Measurements from ENCODE around the gene MESP2. TPM values are rescaled to one million over a fixed set of nuclear protein-coding genes. Genes with fewer than 3 reads are reported as not detected.
A peak's percentile ranks its signal among the peaks of the same experiment; 100 is the strongest.

MESP2 gene, protein sequence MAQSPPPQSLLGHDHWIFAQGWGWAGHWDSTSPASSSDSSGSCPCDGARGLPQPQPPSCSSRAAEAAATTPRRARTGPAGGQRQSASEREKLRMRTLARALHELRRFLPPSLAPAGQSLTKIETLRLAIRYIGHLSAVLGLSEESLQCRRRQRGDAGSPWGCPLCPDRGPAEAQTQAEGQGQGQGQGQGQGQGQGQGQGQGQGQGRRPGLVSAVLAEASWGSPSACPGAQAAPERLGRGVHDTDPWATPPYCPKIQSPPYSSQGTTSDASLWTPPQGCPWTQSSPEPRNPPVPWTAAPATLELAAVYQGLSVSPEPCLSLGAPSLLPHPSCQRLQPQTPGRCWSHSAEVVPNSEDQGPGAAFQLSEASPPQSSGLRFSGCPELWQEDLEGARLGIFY
- 1.3 TPM for polyA plus RNA-seq (2013, experiment 1 of 2; ENCODE audit: insufficient read length)
- polyA plus RNA-seq (2013, experiment 2 of 2; ENCODE audit: insufficient read length): 0.72 TPM

DNA sequence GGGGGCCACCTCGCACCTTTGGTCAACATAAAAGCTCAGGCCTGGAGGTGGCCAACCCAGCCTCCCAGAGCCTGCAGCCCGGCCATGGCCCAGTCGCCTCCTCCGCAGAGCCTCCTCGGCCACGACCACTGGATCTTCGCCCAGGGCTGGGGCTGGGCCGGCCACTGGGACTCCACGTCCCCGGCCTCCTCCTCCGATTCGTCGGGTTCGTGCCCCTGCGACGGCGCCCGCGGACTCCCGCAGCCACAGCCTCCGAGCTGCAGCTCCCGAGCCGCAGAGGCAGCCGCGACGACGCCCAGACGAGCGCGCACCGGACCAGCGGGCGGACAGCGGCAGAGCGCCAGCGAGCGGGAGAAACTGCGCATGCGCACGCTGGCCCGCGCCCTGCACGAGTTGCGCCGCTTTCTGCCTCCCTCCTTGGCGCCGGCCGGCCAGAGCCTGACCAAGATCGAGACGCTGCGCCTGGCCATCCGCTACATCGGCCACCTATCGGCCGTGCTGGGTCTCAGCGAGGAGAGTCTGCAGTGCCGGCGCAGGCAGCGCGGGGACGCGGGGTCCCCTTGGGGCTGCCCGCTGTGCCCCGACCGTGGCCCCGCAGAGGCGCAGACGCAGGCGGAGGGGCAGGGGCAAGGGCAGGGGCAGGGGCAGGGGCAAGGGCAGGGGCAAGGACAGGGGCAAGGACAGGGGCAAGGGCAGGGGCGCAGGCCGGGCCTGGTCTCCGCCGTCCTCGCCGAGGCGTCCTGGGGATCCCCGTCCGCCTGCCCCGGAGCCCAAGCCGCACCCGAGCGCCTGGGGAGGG lies at the start of gene MESP2:
Gene MESP2, plus strand, starts transcription at position 59 of the 799 bp plus-strand sequence. Its CDS starts 26 bp downstream, at position 85.
- DNase-seq: peak; percentile 72

DNA sequence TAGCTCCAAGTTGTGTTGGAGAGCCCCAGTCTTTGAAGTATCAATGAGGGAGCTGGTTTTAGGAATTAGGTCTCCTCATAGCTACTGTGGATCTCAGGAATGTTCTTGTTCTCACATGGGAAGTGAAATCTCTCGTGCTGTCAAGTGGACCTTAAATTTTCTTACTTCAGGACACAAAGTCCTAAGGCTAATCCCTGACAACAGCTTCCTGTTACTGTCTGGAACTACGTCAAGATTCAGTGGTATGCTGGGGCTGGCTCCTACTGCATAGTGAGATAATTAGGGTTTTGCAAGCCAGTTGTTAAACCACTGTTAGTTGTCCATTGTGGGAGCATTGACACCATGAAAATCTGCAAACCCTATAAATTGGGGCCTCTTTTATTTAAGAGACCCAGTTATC lies 47.9 kb upstream of the MESP2 start:
- no peak for DNase-seq

DNA sequence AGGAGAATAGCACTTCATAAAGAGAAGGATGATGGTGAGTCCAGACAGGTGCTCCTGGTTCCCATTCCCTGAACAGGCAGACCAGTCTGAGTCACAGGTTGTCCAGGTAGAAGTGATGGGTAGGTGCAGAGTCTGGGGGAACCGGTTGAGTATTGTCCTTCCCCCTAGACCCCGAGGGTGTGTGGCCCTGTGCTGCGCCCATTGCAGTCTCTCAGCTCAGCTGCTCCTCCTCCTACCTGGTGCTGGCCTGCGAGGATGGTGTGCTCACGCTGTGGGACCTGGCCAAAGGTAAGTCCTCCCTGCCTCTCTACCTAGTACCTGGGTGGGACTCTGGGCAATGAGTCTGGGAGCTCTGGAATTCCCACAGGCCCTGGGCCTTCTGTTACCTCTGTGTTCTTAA lies 44.9 kb upstream of the MESP2 start:
- DNase-seq: no peak

DNA sequence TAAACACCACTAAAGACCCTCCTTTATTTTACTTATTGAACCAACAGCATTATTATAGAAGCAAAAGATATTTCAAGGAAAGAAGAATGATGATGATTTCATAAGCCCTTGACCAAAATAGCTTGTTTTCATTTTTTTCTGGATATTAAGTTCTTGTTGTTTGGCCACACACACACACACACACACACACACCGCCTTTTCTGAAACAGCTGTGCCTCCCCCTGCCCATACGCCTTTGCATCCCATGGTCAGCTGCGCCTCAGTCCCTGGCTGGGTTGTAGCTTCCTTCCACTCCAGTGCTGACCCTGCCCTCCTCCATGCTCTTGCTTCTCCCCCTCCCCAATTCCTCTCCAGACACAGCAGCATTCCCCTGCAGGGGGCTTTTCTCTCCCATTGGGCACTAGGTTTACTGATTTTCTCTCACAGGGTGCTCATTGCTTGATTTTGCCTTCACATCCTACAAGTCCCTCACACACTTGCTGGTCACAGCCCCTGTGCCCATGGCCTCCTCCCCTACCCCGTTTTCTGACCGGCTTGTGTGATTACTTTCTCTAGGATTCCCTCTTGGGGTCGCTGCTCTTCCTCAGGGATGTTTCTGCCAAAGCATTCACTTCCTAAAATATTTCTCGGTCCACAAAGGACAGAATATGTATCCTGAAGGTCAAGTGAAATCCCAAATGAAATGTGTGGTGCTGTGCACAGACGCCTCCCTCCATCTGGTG lies 43.5 kb upstream of the MESP2 start:
- DNase-seq: no peak

DNA sequence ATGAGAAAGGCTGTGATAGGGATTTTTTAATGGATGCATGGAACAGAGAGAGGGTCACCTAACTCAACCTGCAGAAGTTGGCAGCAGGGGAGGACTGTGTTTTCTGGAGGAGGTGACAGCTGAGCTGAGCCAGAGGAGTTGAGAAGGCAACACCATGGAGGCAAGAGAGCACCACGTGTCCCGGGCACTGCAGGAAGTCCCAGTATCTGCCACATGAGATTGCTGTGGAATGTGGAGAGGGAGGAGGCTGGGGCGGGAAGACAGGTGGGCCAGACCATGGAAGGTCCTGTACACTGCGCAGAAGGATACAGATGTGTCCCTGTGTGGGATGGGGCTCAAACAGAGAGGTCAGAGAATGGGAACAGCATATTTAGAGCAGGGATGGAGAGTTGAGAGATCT lies 40.4 kb upstream of the MESP2 start:
- DNase-seq: no peak

DNA sequence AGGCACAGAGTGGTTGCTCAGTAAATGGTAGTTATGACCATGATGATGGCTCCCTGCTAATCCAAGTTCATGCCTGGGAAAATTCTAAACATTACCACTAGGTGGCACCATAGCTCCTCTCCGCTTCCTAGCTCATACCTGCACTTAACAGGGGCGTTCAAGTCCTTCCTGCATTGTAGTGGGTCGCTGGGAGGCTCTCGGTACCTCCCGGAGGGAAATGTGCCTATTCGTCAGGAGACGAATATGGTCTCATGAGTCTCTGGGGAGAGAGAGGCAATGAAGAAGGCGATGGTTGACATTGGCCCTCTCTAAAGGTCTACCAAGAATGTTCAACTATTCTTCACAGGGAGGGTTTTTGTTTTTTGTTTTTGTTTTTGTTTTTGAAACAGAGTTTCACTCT lies 36.0 kb upstream of the MESP2 start:
- DNase-seq: peak; percentile 66

DNA sequence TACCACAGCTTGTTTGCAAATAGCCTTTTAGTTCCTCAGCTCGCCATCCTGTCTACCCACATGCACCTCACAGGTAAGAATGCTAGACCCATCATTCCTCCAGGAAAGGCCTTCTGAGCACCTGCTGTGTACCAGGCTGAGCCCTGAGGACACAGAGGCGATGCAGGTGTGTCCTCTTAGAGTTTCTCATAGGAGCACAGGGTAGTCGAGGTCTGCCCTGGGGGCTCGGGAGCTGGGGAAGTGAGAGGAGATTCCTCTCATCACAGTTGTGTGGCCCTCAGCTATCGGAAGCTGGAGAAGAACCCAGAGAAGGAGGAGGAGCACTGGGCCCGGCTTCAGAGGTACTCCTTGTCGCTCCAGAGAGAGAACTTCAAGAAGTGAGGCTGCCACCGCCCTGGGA lies 33.1 kb upstream of the MESP2 start:
- DNase-seq: no peak

DNA sequence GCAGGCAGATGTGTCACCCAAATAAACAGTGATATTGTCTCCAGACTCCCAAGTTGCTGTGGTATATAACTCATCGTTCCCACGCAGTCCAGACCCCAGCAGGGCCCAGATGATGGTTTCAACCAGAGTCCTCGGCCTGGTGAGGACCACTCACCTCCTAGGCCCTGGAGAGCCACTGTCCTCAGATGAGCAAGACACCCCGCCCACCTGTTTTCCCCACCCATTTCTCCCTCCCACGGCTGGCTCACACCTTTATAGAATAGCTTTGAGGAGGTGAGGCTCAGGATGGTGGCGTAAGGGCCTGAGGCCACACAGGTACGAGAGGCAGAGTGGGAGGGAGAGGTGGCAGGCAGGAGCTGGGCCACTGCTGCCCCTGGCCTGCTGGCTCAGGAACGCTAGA lies 32.5 kb upstream of the MESP2 start:
- no peak for DNase-seq

DNA sequence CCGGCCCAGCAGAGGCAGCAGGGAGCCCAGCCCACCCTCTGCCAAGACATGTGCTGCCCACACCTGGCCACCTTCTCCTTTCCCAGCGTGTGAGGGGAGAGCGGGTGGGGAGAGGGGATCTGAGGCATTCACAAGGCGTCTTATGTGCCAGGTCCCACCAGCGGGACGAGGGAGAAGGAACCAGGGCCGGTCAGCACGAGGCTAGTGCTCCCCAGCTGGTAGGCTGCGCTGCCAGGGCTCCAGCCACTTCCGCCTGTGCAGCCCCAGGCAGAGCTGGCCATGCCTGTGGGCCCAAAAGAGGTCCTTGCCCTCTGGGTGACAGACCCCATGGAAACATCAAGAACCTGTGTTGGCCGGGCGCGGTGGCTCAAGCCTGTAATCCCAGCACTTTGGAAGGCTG lies 31.0 kb upstream of the MESP2 start:
- no peak for DNase-seq

DNA sequence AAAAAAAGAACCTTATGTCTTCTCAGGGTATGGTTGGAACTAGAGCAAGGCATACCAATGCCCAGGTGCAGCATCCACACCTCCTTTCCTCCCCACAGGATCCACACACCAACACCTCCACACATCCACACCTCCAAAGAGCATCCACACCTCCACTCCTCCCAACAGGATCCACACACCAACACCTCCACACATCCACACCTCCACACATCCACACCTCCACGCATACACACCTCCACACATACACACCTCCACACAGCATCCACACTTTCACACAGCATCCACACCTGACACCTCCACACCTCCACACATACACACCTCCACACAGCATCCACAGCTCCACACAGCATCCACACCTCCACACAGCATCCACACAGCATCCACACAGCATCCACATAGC lies 30.4 kb upstream of the MESP2 start:
- DNase-seq: no peak

DNA sequence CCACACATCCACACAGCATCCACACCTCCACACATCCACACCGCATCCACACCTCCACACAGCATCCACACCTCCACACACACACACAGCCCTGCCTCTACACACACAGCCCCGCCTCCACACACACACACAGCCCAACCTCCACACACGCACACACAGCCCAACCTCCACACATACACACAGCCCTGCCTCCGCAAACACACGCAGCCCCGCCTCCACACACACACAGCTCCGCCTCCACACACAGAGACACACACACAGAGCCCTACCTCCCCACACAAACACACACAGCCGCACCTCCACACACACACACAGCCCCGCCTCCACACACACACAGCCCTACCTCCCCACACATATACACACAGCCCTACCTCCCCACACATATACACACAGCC lies 29.7 kb upstream of the MESP2 start:
- no peak for DNase-seq

DNA sequence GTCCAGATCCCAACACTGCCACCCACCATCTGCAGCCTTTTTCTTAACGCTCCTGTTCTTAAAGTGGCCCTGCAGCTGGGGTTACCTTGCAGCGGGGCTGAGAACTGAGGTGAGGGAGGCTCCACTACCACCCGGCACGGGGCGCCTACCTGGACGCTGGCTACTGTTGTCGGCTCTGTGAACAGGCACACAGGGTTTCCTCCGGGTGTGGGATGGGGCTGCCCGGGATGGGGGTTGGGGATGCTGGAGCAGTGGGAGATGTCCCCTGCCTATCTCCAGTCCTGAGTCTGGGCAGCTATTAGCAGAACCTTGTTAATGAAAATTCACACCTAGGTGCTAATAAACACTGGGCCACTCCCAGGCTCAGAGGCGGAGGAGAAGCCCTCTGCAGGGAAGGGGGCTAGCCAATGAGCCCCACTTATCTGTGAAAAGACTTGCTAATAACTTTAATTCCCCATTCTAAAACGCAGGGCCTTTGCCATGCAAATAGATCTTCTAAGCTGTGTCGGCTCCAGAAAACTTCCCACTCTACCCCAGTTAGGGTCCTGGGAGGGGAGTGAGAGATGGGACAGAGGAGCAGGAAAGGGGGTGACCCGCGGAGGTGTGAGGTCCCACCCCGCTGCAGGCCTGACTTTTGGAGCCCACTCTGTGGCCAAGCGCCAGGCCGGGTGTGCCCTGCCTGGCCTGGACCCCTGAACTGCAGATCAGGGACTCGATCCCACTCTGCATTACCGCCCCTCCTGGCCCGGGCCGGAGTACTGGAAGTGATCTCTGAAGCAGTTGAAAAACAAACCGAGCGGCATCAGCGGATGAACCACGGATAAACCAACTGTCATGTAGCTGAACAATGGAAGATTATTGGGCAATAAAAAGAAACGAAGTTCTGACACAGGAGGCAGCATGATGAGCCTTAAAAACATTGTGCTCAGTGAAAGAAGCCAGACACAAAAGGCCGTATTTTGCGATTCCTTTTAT lies 28.1 kb upstream of the MESP2 start:
- no peak for DNase-seq

DNA sequence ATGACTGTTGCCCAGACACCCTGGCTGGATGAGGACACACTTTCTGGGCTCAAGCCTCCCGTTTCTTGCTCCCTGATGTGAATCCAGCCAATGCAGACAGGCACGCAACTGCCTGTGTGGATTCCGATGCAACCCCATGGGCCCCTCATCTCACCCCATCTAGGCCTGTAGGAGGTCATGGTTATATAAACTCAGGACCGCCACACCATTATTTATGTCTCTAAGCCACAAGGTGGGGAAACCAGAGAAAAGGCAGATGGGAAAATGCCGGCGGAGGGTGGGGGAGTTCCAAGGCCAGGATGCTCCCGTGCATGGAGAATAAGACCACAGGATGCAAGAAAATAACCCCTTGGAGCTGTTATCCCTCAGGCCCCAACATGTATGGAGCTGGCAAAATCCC lies 27.1 kb upstream of the MESP2 start:
- no peak for DNase-seq

DNA sequence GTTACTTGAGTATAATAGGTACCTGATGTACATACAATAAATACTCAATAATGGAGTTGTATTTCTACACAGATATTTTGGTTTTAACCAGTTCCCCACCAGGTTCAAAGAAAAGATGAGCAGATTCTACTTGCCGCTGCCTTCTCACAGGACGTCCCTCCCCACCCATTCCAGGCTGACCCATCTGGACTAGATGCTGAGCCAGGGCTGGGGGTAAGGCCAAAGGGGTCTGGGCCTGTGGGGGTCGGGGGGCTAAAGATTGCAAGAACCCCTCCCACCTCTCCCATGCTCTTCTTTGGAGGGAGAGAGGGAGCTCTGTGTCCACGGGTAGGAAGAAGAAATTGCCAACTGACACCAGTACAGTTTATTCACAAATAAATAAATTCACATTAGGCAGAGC lies 26.6 kb upstream of the MESP2 start:
- no peak for DNase-seq

DNA sequence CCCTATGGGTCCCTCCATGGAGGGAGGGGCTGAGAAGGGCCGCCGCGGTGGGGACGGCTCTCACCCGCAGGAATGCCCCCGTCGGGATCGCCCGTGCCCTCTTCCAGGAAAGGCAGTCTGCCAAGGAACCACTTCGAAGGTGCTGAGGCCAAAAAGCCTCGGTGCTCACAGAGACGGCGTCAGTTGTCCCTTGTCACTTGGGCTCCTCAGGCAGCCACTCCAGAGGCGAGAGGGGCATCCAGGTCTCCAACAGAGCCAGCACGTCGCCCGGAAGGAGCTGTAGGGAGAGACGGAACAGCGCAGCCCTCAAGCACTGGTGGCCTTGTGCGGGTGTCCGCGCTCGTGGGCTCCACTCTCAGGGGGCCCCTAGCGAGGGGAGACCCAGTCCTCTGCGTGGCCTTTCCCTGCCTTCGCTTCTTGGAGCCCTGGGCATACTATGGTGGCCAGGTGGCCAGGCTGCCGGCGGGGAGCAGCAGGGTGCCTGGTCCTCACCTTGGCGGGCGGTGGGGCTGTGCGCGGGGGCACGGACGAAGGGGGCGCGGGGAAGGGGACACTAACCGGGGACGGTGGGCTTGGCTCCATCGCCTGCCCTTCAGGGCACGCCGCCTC lies 26.1 kb upstream of the MESP2 start:
- DNase-seq: no peak

DNA sequence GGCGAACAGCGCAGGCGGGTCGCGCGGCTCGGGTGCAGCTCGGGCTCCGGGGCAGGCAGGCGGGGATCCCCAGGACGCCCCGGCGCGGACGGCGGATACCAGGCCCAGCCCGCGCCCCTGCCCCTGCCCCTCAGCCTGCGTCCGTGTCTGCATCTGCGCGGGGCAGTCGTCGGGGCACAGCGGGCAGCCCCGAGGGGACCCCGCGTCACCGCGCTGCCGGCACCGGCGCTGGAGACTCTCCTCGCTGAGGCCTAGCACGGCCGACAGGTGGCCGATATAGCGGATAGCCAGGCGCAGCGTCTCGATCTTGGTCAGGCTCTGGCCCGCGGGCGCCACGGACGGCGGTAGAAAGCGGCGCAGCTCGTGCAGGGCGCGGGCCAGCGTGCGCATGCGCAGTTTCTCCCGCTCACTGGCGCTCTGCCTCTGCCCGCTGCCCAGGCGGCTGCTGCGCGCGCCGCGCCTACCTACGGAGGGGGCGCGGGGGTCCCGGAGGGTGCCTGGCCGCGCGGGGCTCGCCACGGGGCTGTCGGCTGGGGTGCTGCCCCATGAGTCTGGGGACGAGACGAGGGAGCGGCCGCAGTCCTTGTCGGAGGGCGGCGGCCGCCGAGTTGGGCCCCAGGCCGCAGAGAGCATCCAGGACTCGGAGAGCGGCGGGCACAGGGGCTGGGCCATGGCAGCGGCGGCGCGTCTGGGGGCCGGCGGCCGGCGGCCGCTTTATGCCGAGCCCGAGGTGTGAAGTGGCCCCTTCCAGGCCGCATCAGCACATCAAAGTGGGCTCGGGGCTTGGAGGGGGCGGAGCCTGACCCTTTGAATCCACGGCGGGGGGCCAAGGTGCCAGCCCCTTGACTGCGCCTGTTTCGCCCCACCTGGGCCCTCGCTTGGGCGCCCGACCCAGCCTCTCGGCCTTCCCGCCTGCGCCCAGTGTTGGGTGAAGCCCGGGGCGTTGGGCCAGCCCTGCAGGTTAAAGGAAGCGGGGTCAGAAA lies 25.3 kb upstream of the MESP2 start, which contains the start of gene MESP1:
Gene MESP1, minus strand, starts transcription at position 690 of the 983 bp plus-strand sequence. Its CDS starts 18 bp downstream, at position 672.
- DNase-seq: peak; percentile 90

DNA sequence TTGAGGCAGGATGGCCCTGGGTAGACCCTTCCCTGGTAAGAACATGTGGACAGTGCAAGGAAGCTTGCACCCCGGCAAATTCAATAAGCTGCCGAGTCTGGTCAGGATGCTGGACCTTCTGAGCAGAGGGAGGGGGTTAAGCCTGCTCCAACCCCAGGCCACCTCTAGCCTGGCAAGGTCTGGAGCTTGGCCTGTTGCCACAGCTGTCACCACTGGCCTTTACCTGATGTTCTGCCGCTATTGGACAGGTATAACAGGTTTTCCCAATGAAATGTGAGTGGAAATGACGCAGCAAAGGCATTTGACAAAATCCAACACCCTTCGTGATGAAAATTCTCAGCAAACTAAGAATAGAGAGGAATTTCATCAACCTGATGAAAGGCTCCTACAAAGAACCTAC lies 24.4 kb upstream of the MESP2 start:
- no peak for DNase-seq

DNA sequence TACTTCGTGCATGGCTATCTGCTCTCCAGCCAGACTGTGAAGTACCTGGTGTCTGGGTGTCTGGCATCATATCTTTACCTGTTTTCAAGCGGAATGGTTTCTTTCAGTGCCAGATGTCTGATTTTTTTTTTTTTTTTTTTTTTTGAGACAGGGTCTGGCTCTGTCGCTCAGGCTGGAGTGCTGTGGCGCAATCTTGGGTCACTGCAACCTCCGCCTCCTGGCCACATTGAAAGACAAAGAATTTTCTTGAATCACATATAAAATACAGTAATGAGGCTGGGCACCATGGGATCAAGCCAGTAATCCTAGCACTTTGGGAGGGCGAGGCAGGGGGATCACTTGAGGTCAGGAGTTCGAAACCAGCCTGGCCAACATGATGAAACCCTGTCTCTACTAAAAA lies 22.3 kb upstream of the MESP2 start:
- DNase-seq: no peak

DNA sequence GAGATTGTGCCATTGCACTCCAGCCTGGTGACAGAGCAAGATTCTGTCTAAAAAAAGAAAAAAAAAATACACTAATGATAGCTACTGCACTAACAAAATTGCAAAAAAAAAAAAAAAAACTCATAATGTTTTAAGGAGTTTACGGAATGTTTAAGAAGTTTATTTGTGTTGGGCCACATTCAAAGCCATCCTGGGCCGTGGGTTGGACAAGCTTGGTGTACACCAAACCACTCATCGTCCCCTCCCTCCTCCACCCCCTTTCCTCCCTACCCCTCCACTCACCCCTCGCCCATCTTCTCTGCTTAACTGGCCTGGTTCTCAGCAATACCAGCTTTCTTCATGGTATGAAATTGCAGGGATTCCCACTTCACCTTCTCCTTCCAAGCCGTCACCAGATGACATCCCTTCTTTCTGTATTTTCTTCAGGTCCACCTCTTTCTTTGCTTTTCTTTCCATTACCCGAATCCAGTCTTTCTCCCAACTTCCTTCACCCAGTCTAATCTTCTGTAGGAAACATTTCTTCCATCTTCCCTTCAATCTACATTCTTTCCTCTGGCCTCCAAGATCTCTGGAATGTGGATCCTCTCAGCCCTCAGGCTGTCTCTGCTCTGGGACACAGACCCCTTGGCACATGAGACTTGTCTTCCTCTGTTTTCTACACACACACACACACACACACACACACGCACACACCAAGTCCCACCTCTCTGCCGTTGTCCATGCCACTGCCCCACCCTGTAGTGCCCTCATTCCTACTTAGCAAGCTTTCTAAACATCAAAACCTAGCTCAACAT lies 21.6 kb upstream of the MESP2 start:
- DNase-seq: no peak
